ENCODE results near the gene KISS1. TPM values are rescaled to one million over a fixed set of nuclear protein-coding genes. Genes with fewer than 3 reads are reported as not detected.

Gene KISS1, protein sequence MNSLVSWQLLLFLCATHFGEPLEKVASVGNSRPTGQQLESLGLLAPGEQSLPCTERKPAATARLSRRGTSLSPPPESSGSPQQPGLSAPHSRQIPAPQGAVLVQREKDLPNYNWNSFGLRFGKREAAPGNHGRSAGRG
- not detected in 3 replicates for polyA plus RNA-seq
- polyA plus RNA-seq (2011; ENCODE audit: low read depth): not detected
- not detected in 2 replicates for polyA plus RNA-seq (2011; cell fraction: cytosol; rRNA removed)
- not detected in 2 replicates for polyA plus RNA-seq (2011; cell fraction: nucleus; rRNA removed)
- polyA plus RNA-seq (2012; ENCODE audit: low replicate concordance): not detected in 2 replicates
- polyA minus RNA-seq: not detected in 3 replicates
- polyA minus RNA-seq (2011; cell fraction: cytosol; rRNA and poly(A)+ RNA removed): not detected
- polyA minus RNA-seq (2011; cell fraction: nucleus; rRNA and poly(A)+ RNA removed): not detected in 2 replicates

DNA sequence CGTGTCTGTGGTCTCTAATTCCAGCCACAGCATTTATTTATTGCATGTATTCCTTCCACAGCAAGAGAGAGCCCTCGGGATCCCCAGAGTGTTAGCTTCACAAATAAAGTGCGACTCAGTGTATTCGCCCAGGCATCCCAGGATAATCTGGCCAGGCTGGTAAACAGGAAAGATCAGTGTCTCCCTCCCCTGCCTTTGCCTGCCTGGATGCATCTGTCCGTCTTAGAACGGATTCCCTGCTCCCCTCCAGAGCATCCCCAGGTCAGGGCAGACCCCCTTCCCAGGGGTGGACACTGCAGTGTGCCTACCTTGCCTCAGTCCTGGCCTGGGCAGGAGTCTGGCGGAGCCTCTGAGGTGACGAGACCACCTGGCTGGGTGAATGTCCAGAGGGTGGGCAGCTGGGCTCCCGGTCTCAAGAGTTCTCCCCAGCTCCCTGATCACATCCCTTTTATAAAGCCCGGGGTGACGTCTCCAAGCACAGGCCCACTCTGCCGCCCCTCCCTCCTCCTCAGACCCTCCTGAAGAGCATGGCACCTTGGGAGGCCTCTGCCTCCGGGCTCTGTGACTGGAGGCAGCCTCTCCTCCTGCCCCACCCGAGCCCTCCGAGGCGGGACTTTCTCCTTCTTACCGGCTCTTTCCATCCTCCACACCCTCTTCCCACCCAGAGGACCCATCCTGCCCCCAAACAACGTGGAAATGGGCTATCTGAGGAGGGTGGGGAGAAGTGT lies at the start of gene KISS1:
Gene KISS1 (minus strand): TSS at position 424 of the 728 bp plus-strand sequence. CDS start 3,615 bp downstream, outside the sequence.
- no peak for TF ChIP-seq EZH2 (IDR thresholded peaks at IDR 0.05; ENCODE audit: low read length)
- TF ChIP-seq, protein P1, sequence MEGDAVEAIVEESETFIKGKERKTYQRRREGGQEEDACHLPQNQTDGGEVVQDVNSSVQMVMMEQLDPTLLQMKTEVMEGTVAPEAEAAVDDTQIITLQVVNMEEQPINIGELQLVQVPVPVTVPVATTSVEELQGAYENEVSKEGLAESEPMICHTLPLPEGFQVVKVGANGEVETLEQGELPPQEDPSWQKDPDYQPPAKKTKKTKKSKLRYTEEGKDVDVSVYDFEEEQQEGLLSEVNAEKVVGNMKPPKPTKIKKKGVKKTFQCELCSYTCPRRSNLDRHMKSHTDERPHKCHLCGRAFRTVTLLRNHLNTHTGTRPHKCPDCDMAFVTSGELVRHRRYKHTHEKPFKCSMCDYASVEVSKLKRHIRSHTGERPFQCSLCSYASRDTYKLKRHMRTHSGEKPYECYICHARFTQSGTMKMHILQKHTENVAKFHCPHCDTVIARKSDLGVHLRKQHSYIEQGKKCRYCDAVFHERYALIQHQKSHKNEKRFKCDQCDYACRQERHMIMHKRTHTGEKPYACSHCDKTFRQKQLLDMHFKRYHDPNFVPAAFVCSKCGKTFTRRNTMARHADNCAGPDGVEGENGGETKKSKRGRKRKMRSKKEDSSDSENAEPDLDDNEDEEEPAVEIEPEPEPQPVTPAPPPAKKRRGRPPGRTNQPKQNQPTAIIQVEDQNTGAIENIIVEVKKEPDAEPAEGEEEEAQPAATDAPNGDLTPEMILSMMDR (optimal IDR thresholded peaks at IDR 0.05 in 1 of 3, IDR thresholded peaks at IDR 0.05 in 1 of 3, conservative IDR thresholded peaks at IDR 0.05 in 1 of 3; ENCODE audit: extremely low read depth in 1 of 3, insufficient read depth in 2 of 3, low read length in 3 of 3): no peak
- no peak within 1 kb of the TSS for H3K27ac ChIP-seq (ENCODE audit: control insufficient read depth, insufficient read depth, low read length)
- DNase-seq (ENCODE audit: low read depth, low spot score): no peak
- no peak within 1 kb of the TSS for H3K4me3 ChIP-seq (ENCODE audit: control insufficient read depth in 2 of 3, extremely low read depth in 1 of 3, insufficient read depth in 2 of 3, low read depth in 1 of 3, low read length in 3 of 3)
- dilution Hi-C loops (cut with MboI; ENCODE audit: extremely low pct_ligation_motif_present, low sequenced_read_pairs): no loop called here
- H3K4me2 ChIP-seq (ENCODE audit: control insufficient read depth, extremely low read depth, insufficient read depth, low read depth, low read length): no peak within 1 kb of the TSS
- no peaks in the 10 kb centered on the region for H3K36me3 ChIP-seq (ENCODE audit: control insufficient read depth in 2 of 2, extremely low read depth in 1 of 2, insufficient read depth in 2 of 2, low read length in 2 of 2)
- FAIRE-seq: no peak
- H3K79me2 ChIP-seq (ENCODE audit: control insufficient read depth, insufficient read depth, low read length): no peaks in the 10 kb centered on the region
- no peaks in the 10 kb centered on the region for H3K9me3 ChIP-seq (ENCODE audit: control insufficient read depth, low read depth, low read length)
- no peaks in the 10 kb centered on the region for H3K9me1 ChIP-seq (ENCODE audit: control insufficient read depth, extremely low read depth, insufficient read depth, low read length)
- no peak within 1 kb of the TSS for H3K9ac ChIP-seq (ENCODE audit: control insufficient read depth, extremely low read depth, insufficient read depth, low read length)
- peaks cover 20% of the 10 kb centered on the region for H3K4me1 ChIP-seq (ENCODE audit: control insufficient read depth, extremely low read depth, insufficient read depth, low read length)
- H2AFZ ChIP-seq (ENCODE audit: control insufficient read depth, low read length): peak within 1 kb of the TSS; percentile 49
- no peaks in the 10 kb centered on the region for H4K20me1 ChIP-seq (ENCODE audit: control insufficient read depth, extremely low read depth, insufficient read depth, low read length)
- peaks cover 5% of the 10 kb centered on the region for H3K27me3 ChIP-seq (ENCODE audit: control insufficient read depth, extremely low read depth, insufficient read depth, low read length)

DNA sequence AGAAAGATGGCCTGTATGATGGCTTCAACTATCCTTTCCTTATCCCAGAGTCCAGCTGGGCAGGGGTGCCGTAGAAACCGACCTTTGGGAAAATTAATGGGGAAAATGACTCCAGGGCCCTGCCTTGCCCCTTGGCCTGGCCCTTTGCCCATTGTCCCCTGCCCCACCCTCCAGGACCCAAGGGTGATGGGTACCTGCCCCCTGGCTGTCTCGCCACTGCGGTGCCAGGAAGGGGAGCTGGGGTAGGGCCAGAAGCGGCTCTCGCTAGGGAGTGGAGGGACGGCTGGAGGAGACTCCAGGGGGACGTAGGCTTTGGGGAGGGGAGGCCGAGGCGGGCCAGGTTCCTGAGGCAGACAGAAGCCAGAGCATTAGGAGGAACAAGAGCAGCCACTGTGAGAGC lies 46.6 kb upstream of the KISS1 start:
- no peak overlapping the region for H3K9ac ChIP-seq (ENCODE audit: control insufficient read depth, extremely low read depth, insufficient read depth, low read length)
- H3K27ac ChIP-seq (ENCODE audit: control insufficient read depth, insufficient read depth, low read length): no peak overlapping the region
- H3K4me1 ChIP-seq (ENCODE audit: control insufficient read depth, extremely low read depth, insufficient read depth, low read length): peaks cover 3% of the 10 kb centered on the region
- H2AFZ ChIP-seq (ENCODE audit: control insufficient read depth, low read length): no peak overlapping the region
- H3K36me3 ChIP-seq (ENCODE audit: control insufficient read depth in 2 of 2, extremely low read depth in 1 of 2, insufficient read depth in 2 of 2, low read length in 2 of 2): peaks cover 0 to 8% of the 10 kb centered on the region in 2 experiments
- H3K27me3 ChIP-seq (ENCODE audit: control insufficient read depth, extremely low read depth, insufficient read depth, low read length): no peaks in the 10 kb centered on the region
- no peaks in the 10 kb centered on the region for H3K9me1 ChIP-seq (ENCODE audit: control insufficient read depth, extremely low read depth, insufficient read depth, low read length)
- H3K4me3 ChIP-seq (ENCODE audit: control insufficient read depth in 2 of 3, extremely low read depth in 1 of 3, insufficient read depth in 2 of 3, low read depth in 1 of 3, low read length in 3 of 3): no peak overlapping the region
- no peaks in the 10 kb centered on the region for H3K79me2 ChIP-seq (ENCODE audit: control insufficient read depth, insufficient read depth, low read length)
- DNase-seq (ENCODE audit: low read depth, low spot score) (no peak), FAIRE-seq (no peak)
- TF ChIP-seq, protein P1 (optimal IDR thresholded peaks at IDR 0.05 in 1 of 3, IDR thresholded peaks at IDR 0.05 in 1 of 3, conservative IDR thresholded peaks at IDR 0.05 in 1 of 3; ENCODE audit: extremely low read depth in 1 of 3, insufficient read depth in 2 of 3, low read length in 3 of 3): no peak
- TF ChIP-seq EZH2 (IDR thresholded peaks at IDR 0.05; ENCODE audit: low read length): no peak
- dilution Hi-C loops (cut with MboI; ENCODE audit: extremely low pct_ligation_motif_present, low sequenced_read_pairs): no loop called here
- H3K9me3 ChIP-seq (ENCODE audit: control insufficient read depth, low read depth, low read length): no peaks in the 10 kb centered on the region
- H4K20me1 ChIP-seq (ENCODE audit: control insufficient read depth, extremely low read depth, insufficient read depth, low read length): no peaks in the 10 kb centered on the region
- no peak overlapping the region for H3K4me2 ChIP-seq (ENCODE audit: control insufficient read depth, extremely low read depth, insufficient read depth, low read depth, low read length)
